Spleen (tissue), 11 donors: ENCODE measurements around the gene MRI1. TPM values are rescaled to one million over a fixed set of nuclear protein-coding genes. Genes with fewer than 3 reads are reported as not detected.

Source experiments
- DNase-seq: peaks from one replicate; pipeline ENCODE4 v3.0.0-alpha.2; 2020
- H3K27ac ChIP-seq, 8 donors: fragments of 200-600 bp; sonication (generic) in 7 of 8; 1 replicate in 4 of 8; 2 replicates in 4 of 8; pipeline versions ENCODE4 v1.5.0 to v1.8.0; 2016 to 2021; ENCODE audit warnings: inconsistent platforms in 4 of 8, mild to moderate bottlenecking in 4 of 8, moderate library complexity in 1 of 8
- H3K27me3 ChIP-seq, 7 donors: fragments of 200-600 bp; sonication (generic) in 6 of 7; replicated peaks in 1 of 7; 1 replicate in 4 of 7; 2 replicates in 3 of 7; pipeline versions ENCODE4 v1.5.0 to v1.8.0; 2016 to 2021; ENCODE audit warnings: inconsistent platforms in 3 of 7, mild to moderate bottlenecking in 1 of 7
- H3K36me3 ChIP-seq, 6 donors: fragments of 200-600 bp; sonication (generic) in 5 of 6; 1 replicate in 4 of 6; 2 replicates in 2 of 6; pipeline versions ENCODE4 v1.5.0 to v1.8.0; 2016 to 2021; ENCODE audit warnings: inconsistent platforms in 2 of 6
- H3K4me1 ChIP-seq, 6 donors: fragments of 200-600 bp; sonication (generic) in 5 of 6; 1 replicate in 3 of 6; 2 replicates in 3 of 6; pipeline versions ENCODE4 v1.5.0 to v1.8.0; 2016 to 2021; ENCODE audit warnings: inconsistent platforms in 3 of 6
- H3K4me3 ChIP-seq, 8 donors: fragments of 200-600 bp; sonication (generic) in 7 of 8; 1 replicate in 4 of 8; 2 replicates in 4 of 8; pipeline versions ENCODE4 v1.5.0 to v1.8.0; 2016 to 2021; ENCODE audit warnings: inconsistent platforms in 4 of 8, mild to moderate bottlenecking in 4 of 8, moderate library complexity in 2 of 8
- H3K9me3 ChIP-seq, 8 donors: fragments of 200-600 bp; sonication (generic) in 7 of 8; 1 replicate in 4 of 8; 2 replicates in 4 of 8; pipeline versions ENCODE4 v1.5.0 to v1.8.0; 2016 to 2021; ENCODE audit warnings: inconsistent platforms in 4 of 8
- POLR2A ChIP-seq, 3 donors: fragments of 450-650 bp; IDR thresholded peaks; one replicate each; pipeline ENCODE4 v1.5.1; 2017; ENCODE audit warnings: antibody characterized with exemption in 3 of 3, mild to moderate bottlenecking in 1 of 3
- POLR2AphosphoS5 ChIP-seq, 3 donors: sonication (generic); formaldehyde crosslinking; IDR thresholded peaks; one replicate each; pipeline ENCODE4 v1.5.1; 2017; ENCODE audit warnings: antibody characterized with exemption in 3 of 3
- WGBS, 5 donors: extraction: QIAGEN DNeasy Blood & Tissue Kit in 3 of 5; methylation state at CpG; one replicate each; pipeline versions ENCODE4 v1.1.5 to v1.1.7; 2013 to 2018; 5-methylcytosine and 5-hydroxymethylcytosine counted together
- intact Hi-C: fragments of 100-400 bp; cut with DNase I; formaldehyde crosslinking; loops from one replicate; pipeline ENCODE4 v1.15.0; 2023; ENCODE audit warnings: low total_unique reads
- polyA plus RNA-seq, 3 donors: library from polyadenylated mRNA; stranded (reverse); fragments of 200-250 nt; gene quantifications; one replicate each; pipeline ENCODE4 v1.2.1, GENCODE V29; 2013
- total RNA-seq, 7 donors: library from RNA; depleted of rRNA in 3 of 7; stranded (reverse); fragments of >200 nt in 3 of 7; fragmentation: NEBNext Ultra II Directional in 4 of 7; extraction: Animal tissue kit (Norgen Biotek cat#: 25700) in 4 of 7; gene quantifications; one replicate each; pipeline versions ENCODE4 v1.1.0 to v1.2.1, GENCODE V29; 2016 to 2021
- TF ChIP-seq, protein P1 (sequence below), 11 experiments: fragments of 200-600 bp in 7 of 11; fragments of 450-650 bp in 4 of 11; sonication (generic) in 4 of 11; IDR thresholded peaks in 8 of 11; conservative IDR thresholded peaks in 3 of 11; 1 replicate in 7 of 11; 2 replicates in 4 of 11; pipeline versions ENCODE4 v1.4.0 to v1.8.0; 2016 to 2021; ENCODE audit warnings: antibody characterized with exemption in 11 of 11, inconsistent platforms in 4 of 11, mild to moderate bottlenecking in 1 of 11
- donor health status: healthy with polysubstance abuse.
- donor health status: DM: no; HTN: no; CAD: no; lungs with moderate emphysema.
- donor health status: DM: no; HTN: no; CAD: no.
- donor health status: Bipolar disorder and iron deficiency.
- donor health status: healthy.
- donor health status: DM: no; HTN: no; CAD: no.
- donor health status: DM: yes; HTN: yes; CAD: no.

The MRI1 gene
- total and polyA plus RNA-seq, 10 donors, result 21.2 to 64.6 (median 35.3) TPM

DNA sequence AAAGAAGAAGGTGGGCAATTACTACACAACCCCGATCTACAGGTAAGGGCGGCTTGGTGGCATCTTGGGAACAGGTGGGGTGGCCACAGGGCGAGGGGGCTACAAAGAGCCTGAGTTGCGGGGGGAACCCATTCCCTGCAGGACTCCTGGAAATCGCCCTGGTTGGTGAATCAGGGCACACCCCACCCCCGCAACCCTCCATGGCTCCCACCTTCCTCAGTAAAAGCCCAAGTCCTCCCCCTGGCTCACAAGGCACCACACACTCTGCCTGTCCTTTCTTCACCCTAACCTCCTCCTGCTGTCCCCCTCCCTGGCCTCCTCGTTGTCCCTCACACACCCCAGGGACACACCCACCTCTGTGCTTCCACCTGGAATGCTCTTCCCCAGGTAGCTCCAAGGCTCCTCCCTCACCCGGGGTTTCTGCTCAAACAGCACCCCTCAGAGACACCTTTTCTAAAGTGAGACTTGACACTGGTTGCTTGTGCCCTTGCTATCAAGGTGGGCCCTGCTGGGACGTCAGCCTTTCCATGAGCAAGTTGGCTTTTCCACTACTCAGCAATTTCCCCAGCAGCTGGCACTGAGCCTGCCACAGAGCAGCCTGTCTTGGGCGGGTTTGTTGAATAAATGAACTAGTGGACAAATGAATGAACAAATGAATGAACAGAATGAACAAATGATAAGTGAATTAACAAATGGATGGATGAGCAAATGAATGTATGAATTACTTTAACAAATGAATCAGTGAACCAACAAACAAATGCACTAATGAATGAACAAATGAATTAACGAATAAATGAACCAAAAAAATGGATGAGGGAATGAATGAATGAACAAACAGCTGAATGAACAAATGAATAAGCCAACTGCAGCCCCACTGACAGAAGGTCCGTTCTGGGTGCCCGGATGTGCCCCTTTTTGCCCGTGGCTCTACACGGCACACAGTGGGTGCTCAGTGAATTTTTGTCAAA lies 6.2 kb upstream of the MRI1 start:
- H3K4me1 ChIP-seq, result peaks cover 0 to 3% (median 0%) of the 10 kb centered on the region in 6 donors
- WGBS, 5 donors, result 87 to 94% (median 90%) methylated on average over 15 of the region's 15 CpGs
- H3K9me3 ChIP-seq, result no peaks in the 10 kb centered on the region
- no peaks in the 10 kb centered on the region for H3K27me3 ChIP-seq
- intact Hi-C loops, result no loop called here
- H3K27ac ChIP-seq, result no peak overlapping the region
- TF ChIP-seq, protein P1, sequence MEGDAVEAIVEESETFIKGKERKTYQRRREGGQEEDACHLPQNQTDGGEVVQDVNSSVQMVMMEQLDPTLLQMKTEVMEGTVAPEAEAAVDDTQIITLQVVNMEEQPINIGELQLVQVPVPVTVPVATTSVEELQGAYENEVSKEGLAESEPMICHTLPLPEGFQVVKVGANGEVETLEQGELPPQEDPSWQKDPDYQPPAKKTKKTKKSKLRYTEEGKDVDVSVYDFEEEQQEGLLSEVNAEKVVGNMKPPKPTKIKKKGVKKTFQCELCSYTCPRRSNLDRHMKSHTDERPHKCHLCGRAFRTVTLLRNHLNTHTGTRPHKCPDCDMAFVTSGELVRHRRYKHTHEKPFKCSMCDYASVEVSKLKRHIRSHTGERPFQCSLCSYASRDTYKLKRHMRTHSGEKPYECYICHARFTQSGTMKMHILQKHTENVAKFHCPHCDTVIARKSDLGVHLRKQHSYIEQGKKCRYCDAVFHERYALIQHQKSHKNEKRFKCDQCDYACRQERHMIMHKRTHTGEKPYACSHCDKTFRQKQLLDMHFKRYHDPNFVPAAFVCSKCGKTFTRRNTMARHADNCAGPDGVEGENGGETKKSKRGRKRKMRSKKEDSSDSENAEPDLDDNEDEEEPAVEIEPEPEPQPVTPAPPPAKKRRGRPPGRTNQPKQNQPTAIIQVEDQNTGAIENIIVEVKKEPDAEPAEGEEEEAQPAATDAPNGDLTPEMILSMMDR (IDR thresholded peaks at IDR 0.05 in 8 of 11, conservative IDR thresholded peaks at IDR 0.05 in 3 of 11), result no peak
- TF ChIP-seq POLR2A (IDR thresholded peaks at IDR 0.05), result no peak
- no peak for TF ChIP-seq POLR2AphosphoS5 (IDR thresholded peaks at IDR 0.05)
- peaks cover 8 to 100% (median 97%) of the 10 kb centered on the region in 6 donors for H3K36me3 ChIP-seq
- no peak for DNase-seq
- H3K4me3 ChIP-seq, result no peak overlapping the region

DNA sequence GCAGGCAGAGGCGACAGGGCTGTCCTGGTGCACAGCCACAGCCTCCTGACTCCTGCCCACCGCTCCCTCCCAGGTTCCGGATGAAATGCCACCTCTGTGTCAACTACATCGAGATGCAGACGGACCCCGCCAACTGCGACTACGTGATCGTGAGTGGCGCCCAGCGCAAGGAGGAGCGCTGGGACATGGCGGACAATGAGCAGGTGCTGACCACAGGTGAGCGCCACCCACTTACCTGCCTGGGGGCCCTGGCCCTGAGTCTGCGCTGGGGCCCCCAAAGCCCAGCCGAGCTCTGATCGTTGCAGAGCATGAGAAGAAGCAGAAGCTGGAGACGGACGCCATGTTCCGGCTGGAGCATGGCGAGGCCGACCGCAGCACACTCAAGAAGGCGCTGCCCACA lies 5.5 kb upstream of the MRI1 start:
- no peak for TF ChIP-seq POLR2A (IDR thresholded peaks at IDR 0.05)
- TF ChIP-seq, protein P1 (IDR thresholded peaks at IDR 0.05 in 8 of 11, conservative IDR thresholded peaks at IDR 0.05 in 3 of 11), result no peak
- TF ChIP-seq POLR2AphosphoS5 (IDR thresholded peaks at IDR 0.05), result peak in 2 of 3 donors; percentile 17 to 43
- Histone ChIP-seq H3K9me3 (no peaks in the 10 kb centered on the region), H3K36me3 (peaks cover 8 to 100% (median 92%) of the 10 kb centered on the region in 6 donors), H3K4me1 (peaks cover 0 to 10% (median 6%) of the 10 kb centered on the region in 6 donors), H3K27ac (no peak overlapping the region), H3K27me3 (no peaks in the 10 kb centered on the region), H3K4me3 (no peak overlapping the region)
- DNase-seq, result no peak
- WGBS, 5 donors, result 93 to 97% (median 95%) methylated on average over 18 to 24 of the region's 24 CpGs
- intact Hi-C loops, result no loop called here

DNA sequence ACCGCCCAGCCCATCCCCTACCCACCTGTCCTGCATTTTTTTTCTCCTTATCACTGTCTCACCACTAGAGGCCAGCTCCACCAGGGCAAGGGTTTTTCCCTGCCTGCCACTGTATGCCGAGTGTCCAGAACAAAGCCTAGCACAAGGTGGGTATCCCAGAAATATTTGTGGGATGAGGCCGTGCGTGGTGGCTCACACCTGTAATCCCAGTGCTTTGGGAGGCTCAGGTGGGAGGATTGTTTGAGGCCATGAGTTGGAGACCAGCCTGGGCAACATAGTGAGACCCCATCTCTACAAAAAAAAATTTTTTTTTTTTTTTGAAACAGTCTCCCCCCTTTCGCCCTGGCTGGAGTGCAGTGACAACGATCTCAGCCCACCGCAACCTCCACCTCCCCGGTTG lies 2.9 kb upstream of the MRI1 start:
- no peak for DNase-seq
- TF ChIP-seq POLR2A (IDR thresholded peaks at IDR 0.05) (no peak), POLR2AphosphoS5 (IDR thresholded peaks at IDR 0.05) (no peak)
- TF ChIP-seq, protein P1 (IDR thresholded peaks at IDR 0.05 in 8 of 11, conservative IDR thresholded peaks at IDR 0.05 in 3 of 11), result no peak
- H3K36me3 ChIP-seq, result peaks cover 3 to 81% (median 66%) of the 10 kb centered on the region in 6 donors
- 83 to 99% (median 88%) methylated on average over 8 of the region's 8 CpGs for WGBS, 5 donors
- intact Hi-C loops, result no loop called here
- H3K4me1 ChIP-seq, result peaks cover 5 to 30% (median 23%) of the 10 kb centered on the region in 6 donors
- H3K9me3 ChIP-seq, result no peaks in the 10 kb centered on the region
- H3K4me3 ChIP-seq, result no peak overlapping the region
- no peak overlapping the region for H3K27ac ChIP-seq
- H3K27me3 ChIP-seq, result no peaks in the 10 kb centered on the region

GRCh38 chr19:13762635-13763235 lies 1.6 kb upstream of the MRI1 start:
- peak in 1 of 3 donors; percentile 47 for TF ChIP-seq POLR2AphosphoS5 (IDR thresholded peaks at IDR 0.05)
- TF ChIP-seq, protein P1 (IDR thresholded peaks at IDR 0.05 in 8 of 11, conservative IDR thresholded peaks at IDR 0.05 in 3 of 11), result no peak
- no peak for TF ChIP-seq POLR2A (IDR thresholded peaks at IDR 0.05)

More at GRCh38 chr19:13762635-13763235, 1.6 kb upstream of the MRI1 start:
- H3K27me3 ChIP-seq, result no peaks in the 10 kb centered on the region
- intact Hi-C loops, result no loop called here
- H3K9me3 ChIP-seq, result no peaks in the 10 kb centered on the region
- peaks cover 5 to 33% (median 23%) of the 10 kb centered on the region in 6 donors for H3K4me1 ChIP-seq
- 90 to 94% (median 91%) methylated on average over 28 to 42 of the region's 42 CpGs for WGBS, 5 donors
- no peak overlapping the region for H3K27ac ChIP-seq
- H3K4me3 ChIP-seq, result no peak overlapping the region
- peaks cover 3 to 68% (median 53%) of the 10 kb centered on the region in 6 donors for H3K36me3 ChIP-seq
- no peak for DNase-seq
